ENCODE data around the gene LRRC4C.

DNA sequence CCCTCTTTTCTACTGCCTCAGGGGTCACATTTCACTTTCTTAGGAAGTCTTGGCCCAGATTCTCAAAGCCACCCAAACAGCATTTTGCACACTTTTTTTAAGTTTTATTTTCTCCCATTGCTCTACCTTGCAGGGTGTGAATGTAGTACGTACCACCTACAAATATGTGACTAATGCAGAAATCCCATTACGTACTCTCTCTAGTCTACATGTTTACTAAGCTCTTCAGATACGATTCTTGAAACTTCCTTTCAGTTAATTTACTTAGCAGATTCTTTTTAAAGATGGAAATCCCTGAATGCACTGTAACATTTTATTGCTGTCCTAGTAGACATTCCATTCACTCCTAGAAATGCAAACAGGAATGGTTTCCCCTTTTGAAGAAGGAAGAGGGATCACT is 61.3 kb downstream of the LRRC4C start:
- TF ChIP-seq, protein P1, sequence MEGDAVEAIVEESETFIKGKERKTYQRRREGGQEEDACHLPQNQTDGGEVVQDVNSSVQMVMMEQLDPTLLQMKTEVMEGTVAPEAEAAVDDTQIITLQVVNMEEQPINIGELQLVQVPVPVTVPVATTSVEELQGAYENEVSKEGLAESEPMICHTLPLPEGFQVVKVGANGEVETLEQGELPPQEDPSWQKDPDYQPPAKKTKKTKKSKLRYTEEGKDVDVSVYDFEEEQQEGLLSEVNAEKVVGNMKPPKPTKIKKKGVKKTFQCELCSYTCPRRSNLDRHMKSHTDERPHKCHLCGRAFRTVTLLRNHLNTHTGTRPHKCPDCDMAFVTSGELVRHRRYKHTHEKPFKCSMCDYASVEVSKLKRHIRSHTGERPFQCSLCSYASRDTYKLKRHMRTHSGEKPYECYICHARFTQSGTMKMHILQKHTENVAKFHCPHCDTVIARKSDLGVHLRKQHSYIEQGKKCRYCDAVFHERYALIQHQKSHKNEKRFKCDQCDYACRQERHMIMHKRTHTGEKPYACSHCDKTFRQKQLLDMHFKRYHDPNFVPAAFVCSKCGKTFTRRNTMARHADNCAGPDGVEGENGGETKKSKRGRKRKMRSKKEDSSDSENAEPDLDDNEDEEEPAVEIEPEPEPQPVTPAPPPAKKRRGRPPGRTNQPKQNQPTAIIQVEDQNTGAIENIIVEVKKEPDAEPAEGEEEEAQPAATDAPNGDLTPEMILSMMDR (IDR thresholded peaks at IDR 0.05; ENCODE audit: low read depth, low read length, missing input control): no peak
- TF ChIP-seq YY1 (IDR thresholded peaks at IDR 0.05) (no peak), RXRA (IDR thresholded peaks at IDR 0.05) (no peak), RAD21 (IDR thresholded peaks at IDR 0.05) (no peak)

All from liver (tissue), 3 donors.